ENCODE measurements around the gene B4GALT1.

Gene B4GALT1

GRCh38 chr9:33154371-33154770 is 12.8 kb downstream of the B4GALT1 start:
- TF ChIP-seq EZH2 (optimal IDR thresholded peaks at IDR 0.05; ENCODE audit: low read depth, low read length) (no peak), EZH2phosphoT487 (IDR thresholded peaks at IDR 0.05; ENCODE audit: low read length) (no peak)
- TF ChIP-seq, protein P1, sequence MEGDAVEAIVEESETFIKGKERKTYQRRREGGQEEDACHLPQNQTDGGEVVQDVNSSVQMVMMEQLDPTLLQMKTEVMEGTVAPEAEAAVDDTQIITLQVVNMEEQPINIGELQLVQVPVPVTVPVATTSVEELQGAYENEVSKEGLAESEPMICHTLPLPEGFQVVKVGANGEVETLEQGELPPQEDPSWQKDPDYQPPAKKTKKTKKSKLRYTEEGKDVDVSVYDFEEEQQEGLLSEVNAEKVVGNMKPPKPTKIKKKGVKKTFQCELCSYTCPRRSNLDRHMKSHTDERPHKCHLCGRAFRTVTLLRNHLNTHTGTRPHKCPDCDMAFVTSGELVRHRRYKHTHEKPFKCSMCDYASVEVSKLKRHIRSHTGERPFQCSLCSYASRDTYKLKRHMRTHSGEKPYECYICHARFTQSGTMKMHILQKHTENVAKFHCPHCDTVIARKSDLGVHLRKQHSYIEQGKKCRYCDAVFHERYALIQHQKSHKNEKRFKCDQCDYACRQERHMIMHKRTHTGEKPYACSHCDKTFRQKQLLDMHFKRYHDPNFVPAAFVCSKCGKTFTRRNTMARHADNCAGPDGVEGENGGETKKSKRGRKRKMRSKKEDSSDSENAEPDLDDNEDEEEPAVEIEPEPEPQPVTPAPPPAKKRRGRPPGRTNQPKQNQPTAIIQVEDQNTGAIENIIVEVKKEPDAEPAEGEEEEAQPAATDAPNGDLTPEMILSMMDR (IDR thresholded peaks at IDR 0.05; ENCODE audit: low read length) = no peak
- no peaks in the 10 kb centered on the region for H3K36me3 ChIP-seq (replicated peaks; ENCODE audit: insufficient read depth, low read length)
- H3K4me1 ChIP-seq (ENCODE audit: low read length) = peaks cover 41% of the 10 kb centered on the region
- H3K9me3 ChIP-seq (replicated peaks; ENCODE audit: insufficient read depth, low read length) = no peaks in the 10 kb centered on the region
- peak overlapping the region; percentile 69 for H3K27ac ChIP-seq (ENCODE audit: low read length)
- peak; percentile 56 for DNase-seq
- H3K4me2 ChIP-seq (ENCODE audit: low read depth, low read length) = peak overlapping the region; percentile 65
- no peaks in the 10 kb centered on the region for H3K9me2 ChIP-seq (replicated peaks; ENCODE audit: insufficient read depth, low read length)
- H3K79me2 ChIP-seq (ENCODE audit: low read length) = peaks cover 94% of the 10 kb centered on the region
- no peak overlapping the region for H3K9ac ChIP-seq (ENCODE audit: low read length)
- H3K4me3 ChIP-seq (ENCODE audit: low read length) = 0 out of 2 replicates have a peak overlapping the region, but pooled peaks have one; percentile 13
- H3F3A ChIP-seq (ENCODE audit: insufficient read depth, low read length) = peaks cover 31% of the 10 kb centered on the region
- no peaks in the 10 kb centered on the region for H4K20me1 ChIP-seq (ENCODE audit: insufficient read depth, low read length)
- H3K27me3 ChIP-seq (replicated peaks; ENCODE audit: insufficient read depth, low read length) = no peaks in the 10 kb centered on the region
- H2AFZ ChIP-seq (ENCODE audit: low read length) = no peak overlapping the region

GRCh38 chr9:33153666-33154065 is 13.5 kb downstream of the B4GALT1 start:
- Histone ChIP-seq H3K79me2 (ENCODE audit: low read length) (peaks cover 93% of the 10 kb centered on the region), H3K4me2 (ENCODE audit: low read depth, low read length) (peak overlapping the region; percentile 58), H3K9ac (ENCODE audit: low read length) (peak overlapping the region; percentile 21; the same call in 1 of the 2 replicates), H3K27ac (ENCODE audit: low read length) (peak overlapping the region; percentile 69; the same call in 1 of the 2 replicates), H4K20me1 (ENCODE audit: insufficient read depth, low read length) (no peaks in the 10 kb centered on the region), H2AFZ (ENCODE audit: low read length) (no peak overlapping the region), H3F3A (ENCODE audit: insufficient read depth, low read length) (peaks cover 24% of the 10 kb centered on the region), H3K9me2 (replicated peaks; ENCODE audit: insufficient read depth, low read length) (no peaks in the 10 kb centered on the region), H3K4me1 (ENCODE audit: low read length) (peaks cover 34% of the 10 kb centered on the region), H3K4me3 (ENCODE audit: low read length) (peak overlapping the region; percentile 38), H3K9me3 (replicated peaks; ENCODE audit: insufficient read depth, low read length) (no peaks in the 10 kb centered on the region), H3K27me3 (replicated peaks; ENCODE audit: insufficient read depth, low read length) (no peaks in the 10 kb centered on the region), H3K36me3 (replicated peaks; ENCODE audit: insufficient read depth, low read length) (no peaks in the 10 kb centered on the region)
- no peak for TF ChIP-seq EZH2phosphoT487 (IDR thresholded peaks at IDR 0.05; ENCODE audit: low read length)
- no peak for TF ChIP-seq EZH2 (optimal IDR thresholded peaks at IDR 0.05; ENCODE audit: low read depth, low read length)
- TF ChIP-seq, protein P1 (IDR thresholded peaks at IDR 0.05; ENCODE audit: low read length) = no peak
- DNase-seq = peak; percentile 42

DNA sequence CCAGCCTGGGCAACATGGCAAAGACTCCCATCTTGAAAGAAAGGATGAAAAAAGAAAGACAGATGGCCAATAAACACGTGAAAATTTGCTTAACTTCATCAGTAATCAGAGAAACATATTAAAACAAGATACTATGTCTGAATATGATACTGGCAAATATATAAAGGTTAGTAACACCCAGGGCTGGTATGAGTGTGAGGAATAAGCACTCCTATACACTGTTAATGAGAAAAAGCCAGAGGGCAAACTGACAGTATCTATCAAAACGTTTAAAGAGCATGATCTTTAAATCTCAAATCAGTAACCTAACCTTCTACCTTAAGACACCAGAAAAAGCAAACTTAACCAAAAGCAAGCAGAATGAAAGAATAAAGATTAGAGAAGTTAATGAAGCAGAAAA is 14.1 kb downstream of the B4GALT1 start:
- H3K4me3 ChIP-seq (ENCODE audit: low read length) = peak overlapping the region; percentile 38

More for the DNA sequence above, 14.1 kb downstream of the B4GALT1 start:
- Histone ChIP-seq H2AFZ (ENCODE audit: low read length) (no peak overlapping the region), H3F3A (ENCODE audit: insufficient read depth, low read length) (peaks cover 20% of the 10 kb centered on the region), H3K36me3 (replicated peaks; ENCODE audit: insufficient read depth, low read length) (no peaks in the 10 kb centered on the region), H3K9ac (ENCODE audit: low read length) (peak overlapping the region; percentile 21; the same call in 1 of the 2 replicates), H3K27ac (ENCODE audit: low read length) (peak overlapping the region; percentile 69; the same call in 1 of the 2 replicates), H3K27me3 (replicated peaks; ENCODE audit: insufficient read depth, low read length) (no peaks in the 10 kb centered on the region), H3K4me1 (ENCODE audit: low read length) (peaks cover 27% of the 10 kb centered on the region), H3K9me3 (replicated peaks; ENCODE audit: insufficient read depth, low read length) (no peaks in the 10 kb centered on the region), H3K79me2 (ENCODE audit: low read length) (peaks cover 93% of the 10 kb centered on the region), H4K20me1 (ENCODE audit: insufficient read depth, low read length) (no peaks in the 10 kb centered on the region), H3K4me2 (ENCODE audit: low read depth, low read length) (peak overlapping the region; percentile 58), H3K9me2 (replicated peaks; ENCODE audit: insufficient read depth, low read length) (no peaks in the 10 kb centered on the region)
- no peak for DNase-seq
- TF ChIP-seq EZH2phosphoT487 (IDR thresholded peaks at IDR 0.05; ENCODE audit: low read length) (no peak), EZH2 (optimal IDR thresholded peaks at IDR 0.05; ENCODE audit: low read depth, low read length) (no peak)
- TF ChIP-seq, protein P1 (IDR thresholded peaks at IDR 0.05; ENCODE audit: low read length) = no peak
